Stimulated activated CD4-positive, alpha-beta T cell treated with anti-CD3 and anti-CD28 coated beads, Interleukin-12 subunit alpha, Interleukin-12 subunit beta, amount 100 ng/mL, for 4 hours (primary cell): ENCODE measurements around the gene KRT79.

ENCODE experiments used
- DNase-seq: peaks from one replicate; pipeline ENCODE4 v3.0.0-alpha.2; 2020

Gene KRT79

DNA sequence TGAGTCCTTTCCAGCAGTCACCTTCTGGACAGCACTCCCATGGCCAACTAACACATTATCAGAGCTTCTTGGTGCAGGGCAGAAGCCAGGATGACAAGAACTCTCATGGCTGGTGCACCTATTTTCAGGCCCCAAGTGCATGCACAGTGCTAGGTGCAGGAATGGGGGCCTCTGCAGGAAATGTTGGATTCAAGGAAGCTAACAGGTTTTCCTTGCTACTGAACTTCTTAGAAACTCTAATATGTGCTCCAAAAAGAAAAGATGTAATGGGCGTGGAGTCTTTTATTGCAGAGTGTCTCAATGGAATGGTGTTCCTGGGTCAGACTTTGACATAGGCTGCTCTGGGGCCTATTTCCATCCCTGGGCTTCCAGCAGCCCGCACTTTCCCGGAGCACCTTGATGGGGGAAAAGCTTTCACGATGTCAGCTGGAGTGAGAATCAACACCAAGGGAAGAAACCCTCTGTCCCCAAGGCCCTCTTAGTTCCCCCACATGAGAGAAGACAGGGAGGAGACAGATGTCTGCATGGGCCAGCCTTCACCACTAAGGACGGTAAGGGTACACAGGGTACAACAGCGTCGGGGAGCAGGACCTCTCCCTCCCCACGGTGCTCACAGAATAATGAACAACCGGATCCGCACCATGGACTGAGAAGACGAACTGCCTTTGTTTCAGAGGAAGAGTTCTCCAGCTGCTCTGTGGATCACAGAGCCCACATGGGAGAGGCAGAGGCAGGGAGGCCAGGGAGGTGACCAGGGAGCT lies 45.1 kb downstream of the KRT79 start:
- DNase-seq: no peak

DNA sequence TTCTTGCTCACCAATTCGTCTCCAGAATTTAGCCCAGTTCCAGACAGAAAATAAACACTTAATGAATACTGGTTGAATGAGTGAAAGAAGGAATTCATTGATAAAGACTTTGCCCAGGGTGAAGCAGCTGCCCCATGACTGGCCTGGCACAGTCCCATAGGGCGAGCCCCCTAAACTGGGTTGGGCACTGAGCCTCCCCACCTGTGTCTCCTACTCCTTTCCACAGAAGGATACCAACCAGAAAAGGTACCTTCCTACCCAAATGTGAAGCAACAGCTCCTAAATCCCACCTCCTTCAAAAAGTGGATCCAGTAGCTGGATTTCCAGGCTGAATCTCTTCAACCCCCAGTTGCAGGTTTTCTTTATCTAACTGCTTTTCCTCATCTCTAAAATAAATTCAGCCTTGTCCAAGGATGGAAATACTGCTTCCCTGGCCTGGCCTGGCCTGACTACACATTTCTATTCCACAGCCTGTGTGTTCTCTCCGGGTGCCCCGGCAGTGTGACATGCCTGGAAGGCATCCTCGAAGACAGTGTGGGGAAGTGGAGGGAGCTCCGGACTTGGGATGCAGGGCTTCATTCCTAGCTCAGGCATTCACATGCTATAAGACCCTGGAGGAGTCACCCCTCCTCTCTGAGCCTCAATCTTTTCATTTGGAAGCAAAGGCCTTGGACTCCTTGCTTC lies 45.8 kb downstream of the KRT79 start:
- DNase-seq: no peak

DNA sequence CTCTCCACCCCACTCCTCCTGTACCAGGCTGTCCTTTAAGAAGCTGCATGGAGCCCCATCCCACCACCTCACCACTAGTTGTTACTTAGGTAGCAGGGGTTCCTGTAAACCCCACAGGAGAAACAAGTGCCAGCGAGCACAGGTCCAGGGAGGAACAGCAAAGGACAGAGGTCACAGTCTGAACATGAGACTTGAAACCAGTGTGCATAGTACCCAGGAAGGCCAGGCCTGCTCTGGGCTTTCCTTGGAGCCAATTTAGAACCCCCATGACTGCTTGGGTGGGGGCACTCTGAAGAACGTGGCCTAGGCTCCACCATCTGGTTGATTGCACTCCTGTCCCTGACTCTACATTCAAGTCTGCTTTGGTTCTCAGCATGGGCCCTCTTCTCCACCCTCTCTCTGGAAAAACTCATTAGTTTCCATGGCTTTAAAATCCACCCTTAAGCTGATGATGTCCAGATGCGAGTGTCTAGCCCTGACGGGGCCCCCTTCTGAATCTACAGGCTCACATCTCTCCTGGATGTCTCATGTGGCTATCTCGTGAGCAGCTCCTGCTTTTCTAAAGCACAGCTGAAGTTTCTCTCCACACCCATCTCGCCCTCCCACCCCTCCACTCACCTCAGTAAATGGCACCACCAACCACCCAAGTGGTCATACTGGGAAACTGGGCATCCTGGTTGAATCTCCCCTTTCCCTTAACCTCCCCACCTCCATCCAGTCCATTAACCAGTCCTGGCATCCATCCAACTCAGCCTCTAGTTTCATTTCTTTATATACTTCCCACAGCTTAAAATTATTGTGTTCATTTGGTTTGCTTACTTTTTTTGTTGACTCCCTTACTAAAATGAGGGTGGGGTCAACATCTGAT lies 46.6 kb downstream of the KRT79 start:
- DNase-seq: no peak

DNA sequence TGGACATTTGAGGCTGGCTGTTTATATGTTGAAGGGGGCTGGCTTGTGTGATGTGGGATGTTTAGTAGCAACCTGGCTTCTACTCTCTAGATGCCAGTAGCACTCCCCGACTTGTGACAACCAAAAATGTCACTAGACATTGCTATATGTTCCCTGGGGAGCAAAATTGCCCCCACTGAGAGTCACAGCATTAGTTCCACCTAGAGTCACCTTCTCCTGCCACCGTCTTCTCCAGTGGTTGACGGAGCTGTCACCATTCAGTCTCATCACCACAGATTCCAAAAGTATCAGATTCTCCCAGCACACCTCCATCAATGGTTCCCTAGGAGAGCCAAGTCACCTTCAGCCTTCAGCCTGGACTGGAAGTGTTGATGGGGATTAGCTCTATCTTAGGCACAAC lies 49.2 kb downstream of the KRT79 start:
- no peak for DNase-seq

DNA sequence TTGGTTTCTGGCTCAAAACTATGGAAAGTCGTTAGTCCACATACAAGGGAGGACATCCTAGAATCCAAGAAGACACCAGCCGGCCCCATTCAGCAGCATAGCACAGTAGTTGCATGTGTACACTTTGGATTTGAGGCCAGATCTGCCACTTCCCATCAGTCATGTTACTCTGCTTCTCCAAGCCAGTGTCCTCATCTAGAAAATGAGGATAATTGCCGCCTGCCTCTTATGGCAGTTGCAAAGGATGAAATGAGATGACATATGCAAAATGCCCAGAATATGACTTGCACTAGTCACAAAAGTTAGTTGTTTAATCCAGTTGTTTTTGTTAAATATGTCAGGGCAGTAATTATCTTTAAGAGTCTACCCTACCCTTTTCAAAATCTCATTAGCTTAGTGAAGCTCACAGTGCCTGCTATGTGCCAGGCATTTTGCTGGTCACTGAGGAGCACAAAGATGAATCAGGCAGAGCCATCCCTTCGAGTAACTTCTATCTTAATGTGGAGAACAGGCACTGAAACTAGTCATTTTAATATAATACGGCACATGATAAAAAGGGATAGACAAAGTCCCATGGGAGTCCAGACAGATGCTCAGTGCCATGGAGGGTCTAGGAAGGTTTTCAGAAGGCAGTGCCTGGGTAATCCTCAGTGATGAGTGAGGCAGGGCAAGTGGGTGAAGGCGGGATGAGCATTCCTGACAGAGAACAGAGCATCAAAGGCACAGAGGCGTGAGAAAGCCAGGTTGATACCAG lies 50.4 kb downstream of the KRT79 start:
- DNase-seq: no peak

DNA sequence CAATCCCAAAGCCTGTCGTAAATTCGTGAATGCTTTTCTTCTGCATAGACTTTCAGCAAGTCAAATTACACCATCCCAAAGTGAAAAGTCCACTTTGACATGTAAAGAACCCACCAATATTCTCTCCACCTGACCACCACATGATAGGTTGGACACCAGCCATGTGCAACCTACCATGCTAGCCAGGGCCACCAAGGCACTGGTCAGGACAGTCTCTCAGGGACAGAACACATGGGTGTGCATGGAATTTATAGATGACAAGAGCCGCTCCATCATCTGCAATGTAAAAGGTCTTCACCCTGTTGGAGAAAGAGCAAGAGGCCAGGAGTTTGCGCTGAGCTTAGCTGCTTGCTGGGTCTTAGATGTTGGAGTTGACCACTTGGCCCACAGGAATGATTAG lies 51.6 kb downstream of the KRT79 start:
- no peak for DNase-seq

DNA sequence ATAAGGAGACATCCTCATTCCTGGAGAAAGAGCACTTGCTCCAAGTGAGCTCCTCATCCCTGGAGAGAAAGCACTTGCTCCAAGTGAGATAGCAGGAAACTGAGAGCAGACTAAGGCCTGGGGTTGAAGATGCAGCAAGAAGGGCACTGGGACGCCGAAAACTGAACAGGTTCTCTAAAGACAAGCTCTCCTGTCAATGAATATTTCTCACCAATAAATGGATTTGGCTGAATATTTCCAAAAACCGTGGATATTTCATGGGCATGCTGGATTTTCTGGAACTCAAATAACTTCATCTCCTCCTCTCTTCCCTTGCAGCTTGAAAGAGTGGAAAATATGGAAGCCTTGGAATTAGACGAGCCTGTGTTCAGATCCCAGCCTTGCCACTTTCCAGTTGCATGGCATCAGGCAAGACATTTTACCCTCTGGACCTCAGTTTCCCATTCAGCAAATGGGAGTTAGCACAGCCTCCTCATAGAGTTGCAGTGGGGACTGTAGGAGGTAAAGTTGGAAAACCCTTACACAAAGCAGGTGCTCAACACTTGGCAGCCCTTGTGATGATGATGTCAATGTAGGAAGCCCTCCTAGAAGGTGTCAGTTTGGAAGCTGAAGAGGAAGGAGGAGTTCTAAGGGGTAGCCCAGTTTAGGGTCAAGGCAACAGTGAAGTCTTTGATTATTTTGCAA lies 52.6 kb downstream of the KRT79 start:
- no peak for DNase-seq

DNA sequence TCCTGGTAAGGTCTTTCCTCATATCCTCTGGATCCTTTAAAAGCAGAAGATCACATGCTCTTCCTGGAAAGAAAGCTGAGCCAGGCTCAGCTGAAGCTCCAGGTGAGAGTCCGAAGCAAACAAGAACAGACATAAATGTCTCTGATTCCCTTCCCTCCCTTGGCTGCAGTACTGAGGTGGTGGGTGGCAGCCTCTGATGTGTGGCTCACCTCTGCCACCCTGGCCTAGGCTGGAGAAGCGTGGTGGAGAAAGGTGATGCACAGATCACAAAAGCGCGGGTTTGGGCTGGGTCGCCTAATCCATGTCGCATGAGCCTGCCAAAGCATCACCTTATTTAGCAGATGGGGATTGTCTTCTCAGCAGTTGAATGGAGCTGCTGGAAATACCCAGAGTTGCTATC lies 54.2 kb downstream of the KRT79 start:
- DNase-seq: no peak

DNA sequence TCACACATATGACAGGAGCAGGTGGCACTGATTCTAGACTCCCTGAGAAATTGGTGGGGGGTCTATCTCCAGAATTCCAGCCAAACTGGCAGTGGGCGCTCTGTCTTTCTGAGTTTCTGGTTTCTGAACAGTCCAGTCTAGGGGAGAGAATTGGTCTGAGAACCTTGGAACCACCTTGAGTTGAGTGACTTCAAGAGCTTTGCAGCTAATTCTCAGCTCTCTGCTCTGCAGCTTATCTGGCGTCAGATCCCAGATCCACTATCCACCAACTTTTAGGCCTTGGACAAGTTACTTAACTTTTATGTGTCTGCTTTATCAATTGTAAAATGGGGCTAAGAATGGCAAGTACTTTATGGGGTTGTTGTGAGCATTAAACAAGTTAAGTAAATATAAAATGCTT lies 55.3 kb downstream of the KRT79 start:
- no peak for DNase-seq

DNA sequence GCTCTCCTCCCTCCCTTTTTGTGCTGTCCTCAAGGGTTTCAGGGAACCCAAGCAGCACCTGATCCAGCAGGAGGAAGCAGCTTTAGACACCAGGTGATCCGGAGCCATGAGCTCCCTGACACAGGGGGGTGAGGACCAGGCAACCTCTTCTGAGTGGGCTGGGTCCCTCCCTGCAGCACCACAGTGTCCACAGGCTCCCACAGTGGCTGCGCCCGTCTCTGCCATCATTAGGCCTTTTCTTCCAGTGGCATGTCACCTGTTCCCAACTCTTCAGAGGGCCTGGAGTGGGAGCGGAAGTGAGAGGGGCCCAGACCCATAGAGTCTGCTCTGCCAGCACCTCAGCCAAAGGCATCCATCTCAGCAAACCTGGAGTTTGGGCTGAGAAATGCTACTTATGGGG lies 56.5 kb downstream of the KRT79 start:
- DNase-seq: no peak

DNA sequence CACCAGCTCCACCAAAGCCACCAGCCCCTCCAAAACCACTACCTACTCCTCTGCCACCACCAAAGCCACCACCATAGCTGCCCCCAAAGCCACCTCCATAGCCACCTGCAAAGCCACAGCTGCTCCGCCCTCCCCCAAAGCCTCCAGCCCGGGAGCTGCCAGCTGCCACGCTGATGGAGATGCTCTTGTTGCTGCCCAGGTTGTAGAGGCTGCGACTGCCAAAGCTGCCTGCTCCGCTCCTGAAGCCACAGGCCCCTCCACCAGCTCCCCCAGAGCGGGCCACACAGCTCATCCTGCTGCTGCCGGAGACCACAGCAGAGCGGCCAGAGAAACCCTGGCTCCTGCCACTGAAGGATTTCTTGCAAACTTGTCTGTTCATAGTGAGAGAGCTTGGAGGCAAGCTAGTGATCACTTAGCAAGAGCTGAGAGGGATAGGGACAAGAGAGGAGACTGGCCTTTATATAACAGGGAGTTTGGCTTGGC lies 57.2 kb downstream of the KRT79 start, which contains the start of gene KRT76:
Gene KRT76 (minus strand): TSS at position 433 of the 483 bp plus-strand sequence. CDS start 54 bp downstream, at position 379.
- DNase-seq: no peak

DNA sequence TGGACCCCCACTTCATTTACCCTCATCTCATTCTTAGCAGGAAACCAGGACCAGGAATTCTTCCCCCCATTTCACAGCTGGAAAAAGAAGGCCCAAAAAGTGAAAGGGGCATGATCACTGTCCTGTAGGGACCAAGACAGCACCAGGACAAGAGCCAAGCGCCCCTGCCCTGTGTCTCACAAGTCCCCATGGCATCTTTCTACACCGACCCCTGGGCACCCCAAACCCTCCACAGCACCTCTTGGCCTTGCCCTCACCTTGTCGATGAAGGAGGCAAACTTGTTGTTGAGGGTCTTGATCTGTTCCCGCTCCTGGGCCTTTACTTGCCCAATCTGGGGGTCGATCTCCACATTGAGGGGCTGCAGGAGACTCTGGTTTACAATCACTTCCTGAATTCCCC lies 57.7 kb downstream of the KRT79 start:
- DNase-seq: no peak

DNA sequence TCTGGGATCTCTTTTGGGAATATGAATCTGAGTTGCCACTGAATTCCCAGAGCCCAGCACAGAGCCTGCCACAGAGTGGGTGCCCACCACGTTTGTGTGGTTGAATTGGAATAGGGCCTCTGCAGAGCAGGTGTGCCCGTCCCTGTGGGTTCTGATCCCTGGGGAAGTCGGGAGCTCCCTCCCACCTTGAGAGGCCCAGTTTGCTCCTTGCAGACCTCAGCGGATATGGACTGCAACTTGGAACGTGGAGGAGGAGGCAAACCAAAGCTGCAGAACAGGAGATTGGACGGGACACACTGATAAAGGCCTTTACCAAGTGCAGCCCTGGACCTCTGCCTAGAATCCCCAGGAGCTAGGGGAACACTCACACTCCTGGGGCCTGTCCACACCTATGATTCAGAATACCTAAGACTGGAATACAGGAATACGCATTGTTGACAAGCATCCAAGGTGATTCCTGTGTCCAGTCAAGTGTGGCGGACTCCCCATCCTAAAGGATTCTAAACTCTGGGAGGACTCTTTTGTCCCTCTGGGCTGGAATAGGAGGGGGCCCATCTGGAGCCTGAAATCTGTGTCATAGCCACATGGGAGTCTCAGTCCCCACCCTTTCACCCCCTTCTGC lies 59.4 kb downstream of the KRT79 start:
- DNase-seq: no peak

DNA sequence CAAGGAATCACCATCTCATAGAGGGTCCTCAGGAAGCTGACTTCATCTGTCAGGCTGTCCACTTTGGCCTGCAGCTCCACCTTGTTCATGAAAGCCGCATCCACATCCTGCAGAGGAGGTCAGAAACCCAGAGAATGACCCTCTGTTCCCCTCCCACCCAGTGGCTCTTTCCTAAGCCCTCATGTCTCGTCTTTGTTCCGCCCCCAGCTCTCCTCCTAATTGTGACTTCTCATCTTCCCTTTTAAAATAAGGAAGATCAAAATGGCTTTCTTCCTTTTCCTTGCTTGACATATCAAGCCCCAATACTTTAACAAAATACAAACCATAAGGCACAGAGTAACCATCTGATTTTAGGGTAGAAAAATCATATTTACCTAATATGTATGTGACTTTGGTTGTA lies 61.3 kb downstream of the KRT79 start:
- DNase-seq: no peak

DNA sequence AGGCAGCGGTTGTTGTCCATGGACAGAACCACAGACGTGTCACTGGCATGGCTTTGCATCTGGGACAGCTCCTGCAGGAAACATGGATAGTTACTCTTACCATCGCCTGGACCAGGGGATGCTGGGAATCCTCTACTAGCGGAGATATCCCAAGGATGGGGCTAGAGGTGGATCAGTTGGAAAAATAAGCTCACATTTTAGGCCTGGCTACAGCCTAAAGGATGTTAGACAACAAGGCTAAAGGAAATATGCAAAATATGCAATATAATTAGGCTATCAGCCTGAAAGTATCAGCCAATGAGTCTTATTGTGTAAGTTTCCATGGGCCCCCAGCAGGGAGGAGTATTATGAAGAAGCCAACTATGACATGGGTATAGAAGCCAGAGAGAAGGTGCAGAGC lies 61.9 kb downstream of the KRT79 start:
- no peak for DNase-seq

DNA sequence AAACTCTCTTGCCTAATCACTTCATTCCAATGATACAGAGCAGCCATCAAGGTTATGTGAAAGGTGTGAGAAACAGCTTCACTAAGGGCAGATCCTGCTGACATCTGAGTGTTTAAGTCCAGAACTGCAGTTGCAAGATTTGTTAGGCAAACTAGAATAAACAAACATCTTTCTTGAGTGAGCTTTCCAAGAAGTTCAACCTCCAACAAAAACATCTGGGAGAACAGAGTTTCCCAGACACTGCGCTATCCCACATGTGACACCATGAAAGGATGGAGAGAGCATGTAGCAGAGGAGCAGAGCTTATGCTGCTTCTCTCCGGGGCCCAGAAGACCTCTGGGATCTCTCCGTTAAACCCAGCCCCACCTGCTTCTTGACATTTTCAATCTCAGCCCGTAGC lies 62.6 kb downstream of the KRT79 start:
- DNase-seq: no peak
